Measurements from ENCODE around the gene C16orf90. TPM values are rescaled to one million over a fixed set of nuclear protein-coding genes. Genes with fewer than 3 reads are reported as not detected.
"Not testable (repeated sequence)": the region's sequence is repeated elsewhere in the genome, so short reads cannot be mapped to it uniquely, and the experiment has no call there.

The C16orf90 gene
- total and polyA plus RNA-seq, 8 donors, result not detected

DNA sequence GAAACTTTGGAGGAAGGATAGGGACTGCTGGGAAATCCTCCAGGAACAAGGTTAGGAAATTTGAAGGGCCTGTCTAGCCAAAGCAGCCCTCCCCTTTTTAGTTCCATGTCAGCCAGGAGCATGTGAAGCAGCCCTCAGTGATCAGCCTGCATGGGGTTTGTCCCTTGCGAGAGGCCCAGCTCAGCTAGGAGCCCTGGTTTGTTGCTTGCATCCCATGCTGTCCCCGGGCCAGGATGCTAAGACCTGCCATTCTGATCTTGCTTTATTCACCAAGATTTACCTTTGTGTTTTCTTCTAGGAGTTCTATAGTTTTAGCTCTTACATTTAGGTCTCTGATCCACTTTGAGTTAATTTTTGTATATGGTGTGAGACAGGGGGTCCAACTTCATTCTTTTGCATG lies 33.1 kb upstream of the C16orf90 start:
- no peaks in the 10 kb centered on the region for H3K4me1 ChIP-seq
- DNase-seq (no peak), ATAC-seq (no peak), FAIRE-seq (no peak)
- no peak overlapping the region for H3K27ac ChIP-seq
- intact Hi-C loops (cut with DNase I), result no loop called here
- no peak overlapping the region for H3K4me3 ChIP-seq
- no peaks in the 10 kb centered on the region for H3K27me3 ChIP-seq
- 97% methylated on average over 2 of the region's 2 CpGs for WGBS, 2 donors
- no peaks in the 10 kb centered on the region for H3K9me3 ChIP-seq
- TF ChIP-seq, protein P1, sequence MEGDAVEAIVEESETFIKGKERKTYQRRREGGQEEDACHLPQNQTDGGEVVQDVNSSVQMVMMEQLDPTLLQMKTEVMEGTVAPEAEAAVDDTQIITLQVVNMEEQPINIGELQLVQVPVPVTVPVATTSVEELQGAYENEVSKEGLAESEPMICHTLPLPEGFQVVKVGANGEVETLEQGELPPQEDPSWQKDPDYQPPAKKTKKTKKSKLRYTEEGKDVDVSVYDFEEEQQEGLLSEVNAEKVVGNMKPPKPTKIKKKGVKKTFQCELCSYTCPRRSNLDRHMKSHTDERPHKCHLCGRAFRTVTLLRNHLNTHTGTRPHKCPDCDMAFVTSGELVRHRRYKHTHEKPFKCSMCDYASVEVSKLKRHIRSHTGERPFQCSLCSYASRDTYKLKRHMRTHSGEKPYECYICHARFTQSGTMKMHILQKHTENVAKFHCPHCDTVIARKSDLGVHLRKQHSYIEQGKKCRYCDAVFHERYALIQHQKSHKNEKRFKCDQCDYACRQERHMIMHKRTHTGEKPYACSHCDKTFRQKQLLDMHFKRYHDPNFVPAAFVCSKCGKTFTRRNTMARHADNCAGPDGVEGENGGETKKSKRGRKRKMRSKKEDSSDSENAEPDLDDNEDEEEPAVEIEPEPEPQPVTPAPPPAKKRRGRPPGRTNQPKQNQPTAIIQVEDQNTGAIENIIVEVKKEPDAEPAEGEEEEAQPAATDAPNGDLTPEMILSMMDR (IDR thresholded peaks at IDR 0.05), result no peak
- H3K36me3 ChIP-seq, result peaks cover 0 to 29% (median under 1%) of the 10 kb centered on the region in 3 donors

DNA sequence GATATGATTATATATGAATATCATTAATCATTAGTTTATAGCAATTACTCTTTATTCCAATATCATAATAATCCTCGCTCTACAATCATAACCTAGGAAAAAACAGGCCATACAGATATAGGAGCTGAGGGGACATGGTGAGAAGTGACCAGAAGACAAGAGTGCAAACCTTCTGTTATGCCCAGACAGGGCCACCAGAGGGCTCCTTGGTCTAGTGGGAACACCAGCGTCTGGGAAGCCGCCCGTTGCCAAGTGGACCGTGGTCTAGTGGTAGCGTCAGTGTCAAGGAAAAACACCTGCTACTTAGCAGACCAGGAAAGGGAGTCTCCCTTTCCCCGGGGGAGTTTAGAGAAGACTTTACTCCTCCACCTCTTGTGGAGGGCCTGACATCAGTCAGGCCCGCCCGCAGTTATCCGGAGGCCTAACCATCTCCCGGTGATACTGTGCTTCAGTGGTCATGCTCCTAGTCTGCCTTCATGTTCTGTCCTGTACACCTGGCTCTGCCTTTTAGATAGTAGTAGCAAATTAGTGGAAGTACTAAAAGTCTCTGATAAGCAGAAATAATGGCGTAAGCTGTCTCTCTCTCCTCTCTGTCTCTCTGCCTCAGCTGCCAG lies 32.0 kb upstream of the C16orf90 start:
- FAIRE-seq, result not testable (repeated sequence)
- ATAC-seq, result peak; percentile 43 to 72 (median 64)

DNA sequence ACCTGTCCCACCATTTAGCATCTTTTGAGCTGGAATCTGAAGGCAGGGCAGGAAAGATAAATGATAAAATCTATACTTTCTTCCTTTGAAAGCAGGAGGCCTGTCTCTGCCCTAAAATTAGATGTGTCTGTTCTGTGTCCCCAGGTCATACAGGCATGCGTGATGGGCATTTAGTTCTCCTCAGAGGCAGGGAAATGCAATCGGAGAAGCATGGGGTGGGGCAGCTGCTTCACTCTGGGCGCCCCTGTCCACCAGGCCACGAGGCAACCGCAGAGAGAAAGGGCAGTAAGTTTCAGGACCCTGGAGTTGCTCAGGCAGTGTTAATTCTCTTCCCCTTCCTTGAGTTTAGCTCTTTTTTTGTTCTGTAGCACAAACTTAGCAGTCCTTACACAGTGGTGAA lies 30.7 kb upstream of the C16orf90 start:
- H3K36me3 ChIP-seq, result peaks cover 0 to 19% (median 0%) of the 10 kb centered on the region in 3 donors
- H3K27me3 ChIP-seq, result no peaks in the 10 kb centered on the region
- H3K9me3 ChIP-seq, result no peaks in the 10 kb centered on the region
- WGBS, 2 donors, result 86 to 93% methylated on average over 5 of the region's 5 CpGs
- TF ChIP-seq, protein P1 (IDR thresholded peaks at IDR 0.05), result no peak
- no peaks in the 10 kb centered on the region for H3K4me1 ChIP-seq
- H3K27ac ChIP-seq, result no peak overlapping the region
- no peak for ATAC-seq
- intact Hi-C loops (cut with DNase I), result no loop called here
- DNase-seq, result no peak
- no peak overlapping the region for H3K4me3 ChIP-seq
- no peak for FAIRE-seq

More for the DNA sequence above, 32.0 kb upstream of the C16orf90 start:
- H3K4me3 ChIP-seq; H3K27ac ChIP-seq; H3K27me3 ChIP-seq; H3K9me3 ChIP-seq; H3K4me1 ChIP-seq; intact Hi-C loops (cut with DNase I): not testable (repeated sequence)
- DNase-seq, result peak; percentile 79 to 93 (median 86)
- TF ChIP-seq, protein P1 (IDR thresholded peaks at IDR 0.05), result peak; percentile 28 to 53 (median 47)
- WGBS, 2 donors, result 57 to 62% methylated on average over 12 of the region's 12 CpGs
- peaks cover 0 to 24% (median 0%) of the 10 kb centered on the region in 3 donors for H3K36me3 ChIP-seq

- no peak for ATAC-seq
- Histone ChIP-seq H3K9me3 (no peaks in the 10 kb centered on the region), H3K4me3 (no peak overlapping the region), H3K27ac (no peak overlapping the region), H3K4me1 (peaks cover 8 to 14% (median 12%) of the 10 kb centered on the region in 3 donors), H3K36me3 (peaks cover 0 to 9% (median 0%) of the 10 kb centered on the region in 3 donors), H3K27me3 (no peaks in the 10 kb centered on the region)
- no peak for DNase-seq
- TF ChIP-seq, protein P1 (IDR thresholded peaks at IDR 0.05), result no peak
- intact Hi-C loops (cut with DNase I), result no loop called here
- FAIRE-seq, result no peak
- WGBS, 2 donors, result 89 to 95% methylated on average over 3 of the region's 3 CpGs
Measured at GRCh38 chr16:3523281-3523680, 28.0 kb upstream of the C16orf90 start.

GRCh38 chr16:3520841-3521240 lies 25.6 kb upstream of the C16orf90 start:
- no peaks in the 10 kb centered on the region for H3K9me3 ChIP-seq
- TF ChIP-seq, protein P1 (IDR thresholded peaks at IDR 0.05), result no peak
- H3K36me3 ChIP-seq, result peaks cover 0 to 18% (median 0%) of the 10 kb centered on the region in 3 donors
- no peaks in the 10 kb centered on the region for H3K27me3 ChIP-seq
- no peak overlapping the region for H3K4me3 ChIP-seq
- ATAC-seq, result peak in 3 of 4 donors; percentile 46 to 74 (median 72)
- DNase-seq, result no peak
- intact Hi-C loops (cut with DNase I), result no loop called here
- peaks cover 8 to 21% (median 19%) of the 10 kb centered on the region in 3 donors for H3K4me1 ChIP-seq
- 59 to 69% methylated on average over 8 of the region's 8 CpGs for WGBS, 2 donors
- H3K27ac ChIP-seq, result no peak overlapping the region
- no peak for FAIRE-seq
